Neural cell (in vitro differentiated cells): ENCODE results near the gene IFFO2. TPM values are rescaled to one million over a fixed set of nuclear protein-coding genes. Genes with fewer than 3 reads are reported as not detected.

Experiments used
- H2AFZ ChIP-seq: fragments of 200-600, 300-800 bp; sonication (generic), shearing (Covaris generic); 2 replicates; pipeline ENCODE4 v1.6.0; 2014; ENCODE audit warnings: low read depth, mild to moderate bottlenecking, antibody characterized with exemption, low read length, moderate library complexity
- H3F3A ChIP-seq: fragments of 200-600 bp; shearing (Covaris generic); 2 replicates; pipeline ENCODE4 v1.6.1; 2016; ENCODE audit warnings: mild to moderate bottlenecking, moderate library complexity, mixed read lengths, antibody characterized with exemption, low read length; ENCODE audit not compliant: insufficient read depth, poor library complexity, severe bottlenecking
- H3K27ac ChIP-seq: fragments of 200-600, 300-800 bp; sonication (generic), shearing (Covaris generic); 2 replicates; pipeline ENCODE4 v1.5.1; 2014; ENCODE audit warnings: mild to moderate bottlenecking, low read length, moderate library complexity
- H3K27me3 ChIP-seq: fragments of 300-800, 200-600 bp; sonication (generic), shearing (Covaris generic); 2 replicates; pipeline ENCODE4 v1.6.0; 2014; ENCODE audit warnings: mild to moderate bottlenecking, low read depth, low read length, moderate library complexity; ENCODE audit not compliant: insufficient read depth
- H3K36me3 ChIP-seq: fragments of 300-800, 200-600 bp; sonication (generic), shearing (Covaris generic); 2 replicates; pipeline ENCODE4 v1.5.1; 2014; ENCODE audit warnings: mild to moderate bottlenecking, antibody characterized with exemption, low read length, moderate library complexity; ENCODE audit not compliant: insufficient read depth
- H3K4me2 ChIP-seq: fragments of 300-800, 200-600 bp; sonication (generic), shearing (Covaris generic); 2 replicates; pipeline ENCODE4 v1.6.0; 2014; ENCODE audit warnings: mild to moderate bottlenecking, low read length
- H3K4me3 ChIP-seq: fragments of 300-800, 200-600 bp; sonication (generic), shearing (Covaris generic); 2 replicates; pipeline ENCODE4 v1.5.1; 2014; ENCODE audit warnings: mild to moderate bottlenecking, low read length, moderate library complexity
- H3K79me2 ChIP-seq: fragments of 200-600 bp; shearing (Covaris generic); replicated peaks from 2 replicates; pipeline ENCODE4 v1.6.0; 2014; ENCODE audit warnings: mild to moderate bottlenecking, low read length, moderate library complexity; ENCODE audit not compliant: insufficient read depth
- H3K9ac ChIP-seq: fragments of 300-800, 200-600 bp; sonication (generic), shearing (Covaris generic); 2 replicates; pipeline ENCODE4 v1.6.1; 2016; ENCODE audit warnings: mild to moderate bottlenecking, low read length, mixed read lengths
- H3K9me2 ChIP-seq: fragments of 200-600 bp; shearing (Covaris generic); 2 replicates; pipeline ENCODE4 v1.6.1; 2016; ENCODE audit warnings: mild to moderate bottlenecking, low read length, mixed read lengths; ENCODE audit not compliant: insufficient read depth
- H3K9me3 ChIP-seq: fragments of 200-600, 300-800 bp; sonication (generic), shearing (Covaris generic); 2 replicates; pipeline ENCODE4 v1.6.1; 2016; ENCODE audit warnings: mild to moderate bottlenecking, mixed run types, low read length, moderate library complexity, mixed read lengths
- H4K20me1 ChIP-seq: fragments of 200-600 bp; shearing (Covaris generic); 2 replicates; pipeline ENCODE4 v1.6.1; 2016; ENCODE audit warnings: mild to moderate bottlenecking, mixed run types; ENCODE audit not compliant: insufficient read depth
- EP300 ChIP-seq: fragments of 450-650 bp; conservative IDR thresholded peaks from 2 replicates; pipeline ENCODE4 v1.6.1; 2014; ENCODE audit warnings: antibody characterized with exemption, mild to moderate bottlenecking, moderate library complexity; ENCODE audit not compliant: poor library complexity, severe bottlenecking
- POLR2AphosphoS5 ChIP-seq: IDR thresholded peaks from 2 replicates; pipeline ENCODE4 v1.6.1; 2012
- RAD21 ChIP-seq: fragments of 450-650 bp; conservative IDR thresholded peaks from 2 replicates; pipeline ENCODE4 v1.6.1; 2014; ENCODE audit warnings: antibody characterized with exemption, mild to moderate bottlenecking, moderate library complexity
- SMC3 ChIP-seq: fragments of 450-650 bp; conservative IDR thresholded peaks from 2 replicates; pipeline ENCODE4 v1.6.1; 2014; ENCODE audit warnings: antibody characterized with exemption, mild to moderate bottlenecking, moderate library complexity; ENCODE audit not compliant: poor library complexity
- TAF1 ChIP-seq: IDR thresholded peaks from 2 replicates; pipeline ENCODE4 v1.6.1; 2012; ENCODE audit warnings: low read depth
- polyA plus RNA-seq: library from polyadenylated mRNA; depleted of rRNA; stranded (reverse); fragments of >200 nt; gene quantifications from 2 replicates; pipeline ENCODE4 v1.2.3, GENCODE V29; 2014
- TF ChIP-seq, protein P1 (sequence below): fragments of 450-650 bp; IDR thresholded peaks from 2 replicates; pipeline ENCODE4 v1.5.1; 2014; ENCODE audit warnings: antibody characterized with exemption, mild to moderate bottlenecking, moderate library complexity; ENCODE audit not compliant: poor library complexity, severe bottlenecking
- TF ChIP-seq, protein P2 (sequence below): IDR thresholded peaks from 2 replicates; pipeline ENCODE4 v1.6.1; 2012; ENCODE audit warnings: borderline replicate concordance

IFFO2 gene
- polyA plus RNA-seq, 1 donor from 2014 or later, result 2.6 TPM

DNA sequence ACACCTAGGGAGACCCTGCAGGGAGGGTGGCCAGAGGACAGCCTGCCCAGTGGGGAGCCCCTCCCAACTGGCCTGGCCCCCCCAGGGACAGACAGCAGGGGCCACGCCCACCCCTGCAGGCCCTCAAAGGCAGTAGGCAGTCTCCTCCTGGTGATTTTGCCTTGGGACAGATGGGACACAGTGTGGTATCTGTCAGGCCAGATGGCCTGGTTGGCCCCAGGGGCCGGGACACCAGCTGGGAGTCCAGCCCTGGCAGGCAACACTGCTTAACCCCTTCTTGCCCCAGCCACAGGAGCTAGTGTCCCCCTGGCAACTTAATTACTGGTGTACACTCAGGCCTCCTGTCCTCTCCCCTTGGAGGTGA is 17.8 kb downstream of the IFFO2 start:
- no peaks in the 10 kb centered on the region for H3K9me2 ChIP-seq
- no peak overlapping the region for H2AFZ ChIP-seq
- no peaks in the 10 kb centered on the region for H3K27me3 ChIP-seq
- H3K9me3 ChIP-seq, result no peaks in the 10 kb centered on the region
- H3K79me2 ChIP-seq, result no peaks in the 10 kb centered on the region
- H3K4me3 ChIP-seq, result no peak overlapping the region
- TF ChIP-seq, protein P1, sequence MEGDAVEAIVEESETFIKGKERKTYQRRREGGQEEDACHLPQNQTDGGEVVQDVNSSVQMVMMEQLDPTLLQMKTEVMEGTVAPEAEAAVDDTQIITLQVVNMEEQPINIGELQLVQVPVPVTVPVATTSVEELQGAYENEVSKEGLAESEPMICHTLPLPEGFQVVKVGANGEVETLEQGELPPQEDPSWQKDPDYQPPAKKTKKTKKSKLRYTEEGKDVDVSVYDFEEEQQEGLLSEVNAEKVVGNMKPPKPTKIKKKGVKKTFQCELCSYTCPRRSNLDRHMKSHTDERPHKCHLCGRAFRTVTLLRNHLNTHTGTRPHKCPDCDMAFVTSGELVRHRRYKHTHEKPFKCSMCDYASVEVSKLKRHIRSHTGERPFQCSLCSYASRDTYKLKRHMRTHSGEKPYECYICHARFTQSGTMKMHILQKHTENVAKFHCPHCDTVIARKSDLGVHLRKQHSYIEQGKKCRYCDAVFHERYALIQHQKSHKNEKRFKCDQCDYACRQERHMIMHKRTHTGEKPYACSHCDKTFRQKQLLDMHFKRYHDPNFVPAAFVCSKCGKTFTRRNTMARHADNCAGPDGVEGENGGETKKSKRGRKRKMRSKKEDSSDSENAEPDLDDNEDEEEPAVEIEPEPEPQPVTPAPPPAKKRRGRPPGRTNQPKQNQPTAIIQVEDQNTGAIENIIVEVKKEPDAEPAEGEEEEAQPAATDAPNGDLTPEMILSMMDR, result no peak
- TF ChIP-seq, protein P2, sequence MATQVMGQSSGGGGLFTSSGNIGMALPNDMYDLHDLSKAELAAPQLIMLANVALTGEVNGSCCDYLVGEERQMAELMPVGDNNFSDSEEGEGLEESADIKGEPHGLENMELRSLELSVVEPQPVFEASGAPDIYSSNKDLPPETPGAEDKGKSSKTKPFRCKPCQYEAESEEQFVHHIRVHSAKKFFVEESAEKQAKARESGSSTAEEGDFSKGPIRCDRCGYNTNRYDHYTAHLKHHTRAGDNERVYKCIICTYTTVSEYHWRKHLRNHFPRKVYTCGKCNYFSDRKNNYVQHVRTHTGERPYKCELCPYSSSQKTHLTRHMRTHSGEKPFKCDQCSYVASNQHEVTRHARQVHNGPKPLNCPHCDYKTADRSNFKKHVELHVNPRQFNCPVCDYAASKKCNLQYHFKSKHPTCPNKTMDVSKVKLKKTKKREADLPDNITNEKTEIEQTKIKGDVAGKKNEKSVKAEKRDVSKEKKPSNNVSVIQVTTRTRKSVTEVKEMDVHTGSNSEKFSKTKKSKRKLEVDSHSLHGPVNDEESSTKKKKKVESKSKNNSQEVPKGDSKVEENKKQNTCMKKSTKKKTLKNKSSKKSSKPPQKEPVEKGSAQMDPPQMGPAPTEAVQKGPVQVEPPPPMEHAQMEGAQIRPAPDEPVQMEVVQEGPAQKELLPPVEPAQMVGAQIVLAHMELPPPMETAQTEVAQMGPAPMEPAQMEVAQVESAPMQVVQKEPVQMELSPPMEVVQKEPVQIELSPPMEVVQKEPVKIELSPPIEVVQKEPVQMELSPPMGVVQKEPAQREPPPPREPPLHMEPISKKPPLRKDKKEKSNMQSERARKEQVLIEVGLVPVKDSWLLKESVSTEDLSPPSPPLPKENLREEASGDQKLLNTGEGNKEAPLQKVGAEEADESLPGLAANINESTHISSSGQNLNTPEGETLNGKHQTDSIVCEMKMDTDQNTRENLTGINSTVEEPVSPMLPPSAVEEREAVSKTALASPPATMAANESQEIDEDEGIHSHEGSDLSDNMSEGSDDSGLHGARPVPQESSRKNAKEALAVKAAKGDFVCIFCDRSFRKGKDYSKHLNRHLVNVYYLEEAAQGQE, result no peak
- TF ChIP-seq TAF1 (no peak), SMC3 (no peak), POLR2AphosphoS5 (no peak), EP300 (no peak)
- no peak overlapping the region for H3K4me2 ChIP-seq
- H4K20me1 ChIP-seq, result no peaks in the 10 kb centered on the region
- H3K36me3 ChIP-seq, result no peaks in the 10 kb centered on the region
- H3K27ac ChIP-seq, result no peak overlapping the region
- no peak overlapping the region for H3K9ac ChIP-seq
- no peaks in the 10 kb centered on the region for H3F3A ChIP-seq

DNA sequence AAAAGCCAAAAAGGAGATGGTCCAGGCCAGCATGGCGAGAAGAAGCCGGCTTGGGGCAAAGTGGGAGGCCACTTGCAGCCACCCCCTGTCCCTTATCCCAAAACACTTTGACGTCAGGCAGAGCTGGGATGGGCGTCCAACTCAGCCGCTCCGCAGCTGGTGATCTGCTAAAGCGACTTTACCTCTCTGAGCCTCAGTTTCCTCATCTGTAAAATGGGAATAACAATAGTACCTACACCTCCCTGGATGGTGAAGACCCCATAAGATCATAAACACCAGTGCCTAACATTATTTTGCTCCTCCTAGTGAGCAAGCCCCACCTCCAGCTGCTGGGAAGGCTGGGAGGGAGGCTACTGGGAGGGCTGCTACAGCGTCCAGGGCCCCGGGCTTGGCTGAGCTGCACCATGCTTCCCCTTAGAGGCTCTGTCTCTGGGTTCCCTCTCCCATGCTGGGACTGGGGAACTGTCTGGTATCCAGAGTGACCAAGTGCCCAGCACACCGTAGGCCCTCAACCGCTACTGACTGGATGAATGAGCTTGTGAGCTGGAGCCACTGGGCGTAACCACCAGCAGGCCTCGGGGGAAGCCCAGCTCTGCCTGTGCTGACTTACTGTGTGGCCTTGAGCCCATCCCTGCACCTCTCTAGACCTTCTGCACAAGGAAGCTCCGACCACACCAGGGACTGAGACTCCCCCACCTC is 18.3 kb downstream of the IFFO2 start:
- H3K27ac ChIP-seq, result no peak overlapping the region
- no peaks in the 10 kb centered on the region for H3K27me3 ChIP-seq
- H2AFZ ChIP-seq, result no peak overlapping the region
- H3K9me2 ChIP-seq, result no peaks in the 10 kb centered on the region
- H3K4me3 ChIP-seq, result no peak overlapping the region
- H3K36me3 ChIP-seq, result no peaks in the 10 kb centered on the region
- TF ChIP-seq RAD21, result no peak
- TF ChIP-seq TAF1, result no peak
- no peak for TF ChIP-seq POLR2AphosphoS5
- TF ChIP-seq, protein P2, result no peak
- TF ChIP-seq, protein P1, result no peak
- no peaks in the 10 kb centered on the region for H4K20me1 ChIP-seq
- H3K4me2 ChIP-seq, result no peak overlapping the region
- H3K9ac ChIP-seq, result no peak overlapping the region
- H3K79me2 ChIP-seq, result no peaks in the 10 kb centered on the region
- no peaks in the 10 kb centered on the region for H3K9me3 ChIP-seq
- no peaks in the 10 kb centered on the region for H3F3A ChIP-seq
